Activated CD4-positive, alpha-beta T cell treated with anti-CD3 and anti-CD28 coated beads for 36 hours (primary cell): ENCODE data around the gene MAGI3. TPM values are rescaled to one million over a fixed set of nuclear protein-coding genes. Genes with fewer than 3 reads are reported as not detected.

ENCODE experiments used
- ATAC-seq: fragments of 200-7000 bp; cut with Tn5 transposase; one replicate; pipeline ENCODE4 v1.10.0; 2021; ENCODE audit warnings: mild to moderate bottlenecking, moderate library complexity
- CTCF ChIA-PET: fragments of 350-600 bp; sonication (Branson Sonifier 250); formaldehyde crosslinking; loops from one replicate; lab custom pipeline; 2021; ENCODE audit warnings: antibody characterized with exemption; lab: Charles Lee
- POLR2A ChIA-PET: fragments of 350-600 bp; sonication (Branson Sonifier 250); formaldehyde crosslinking; loops from one replicate; lab custom pipeline; 2021; ENCODE audit warnings: antibody characterized with exemption, inconsistent platforms; lab: Charles Lee
- DNase-seq: peaks from one replicate; pipeline ENCODE4 v3.0.0-alpha.2; 2020
- H3K27ac Mint-ChIP-seq: one replicate; pipeline ENCODE4 v1.8.0; 2021; ENCODE audit warnings: mixed read lengths
- H3K27me3 Mint-ChIP-seq: one replicate; pipeline ENCODE4 v1.8.0; 2021; ENCODE audit warnings: mixed read lengths
- H3K36me3 Mint-ChIP-seq: one replicate; pipeline ENCODE4 v1.8.0; 2021; ENCODE audit warnings: low read depth, mixed read lengths
- H3K4me1 Mint-ChIP-seq: one replicate; pipeline ENCODE4 v1.8.0; 2021; ENCODE audit warnings: mixed read lengths
- H3K4me3 Mint-ChIP-seq: one replicate; pipeline ENCODE4 v1.8.0; 2021; ENCODE audit warnings: mild to moderate bottlenecking, moderate library complexity, mixed read lengths
- H3K9me3 Mint-ChIP-seq: one replicate; pipeline ENCODE4 v1.8.0; 2021; ENCODE audit warnings: low read depth, mixed read lengths
- intact Hi-C, 2 experiments: fragments of 100-400 bp; cut with DNase I in 1 of 2; cut with micrococcal nuclease in 1 of 2; formaldehyde crosslinking; loops; one replicate each; pipeline versions ENCODE4 v1.14.2 to v1.15.1; 2022 to 2024; cut with DNase I, micrococcal nuclease
- total RNA-seq, 2 experiments: library from RNA; stranded (reverse); gene quantifications; one replicate each; pipeline ENCODE4 v1.2.3, GENCODE V29; 2021

MAGI3 gene
- total RNA-seq, 2 experiments from 2014 or later: 6.4 to 6.7 TPM

- peaks cover 2% of the 10 kb centered on the region for H3K9me3 Mint-ChIP-seq
- DNase-seq (peak; percentile 13), ATAC-seq (no peak)
- no peak overlapping the region for H3K27ac Mint-ChIP-seq
- peaks cover 19% of the 10 kb centered on the region for H3K4me1 Mint-ChIP-seq
- ChIA-PET CTCF (interaction anchor here (0.6 to 3.0 kb wide), 7 partner anchors 20 to 1347 kb away, joined by 3 to 11 read pairs (median 3); partner anchors contain the start of gene LRIG2), POLR2A (interaction anchor here (1.1 kb wide), 1 partner anchor 316 kb away, joined by 5 read pairs; the partner anchor contains the start of gene LRIG2)
- H3K27me3 Mint-ChIP-seq: peaks cover 5% of the 10 kb centered on the region
- peak overlapping the region; percentile 86 for H3K4me3 Mint-ChIP-seq
- H3K36me3 Mint-ChIP-seq: no peaks in the 10 kb centered on the region
- intact Hi-C loops: no loop called here
Observed at GRCh38 chr1:113388621-113389358, 1.5 kb upstream of the MAGI3 start.

- ChIA-PET CTCF (interaction anchor here (0.6 to 3.0 kb wide), 5 partner anchors 19 to 317 kb away, joined by 3 to 11 read pairs (median 3); partner anchors contain the start of gene LRIG2), POLR2A (interaction anchor here (0.7 to 1.1 kb wide), 2 partner anchors 317 to 412 kb away, joined by 3 to 5 read pairs; partner anchors contain the start of gene LRIG2)
- H3K4me1 Mint-ChIP-seq: peaks cover 23% of the 10 kb centered on the region
- H3K27me3 Mint-ChIP-seq: peaks cover 5% of the 10 kb centered on the region
- H3K36me3 Mint-ChIP-seq: no peaks in the 10 kb centered on the region
- peak overlapping the region; percentile 86 for H3K4me3 Mint-ChIP-seq
- DNase-seq (peak; percentile 7), ATAC-seq (no peak)
- H3K27ac Mint-ChIP-seq: peak overlapping the region; percentile 79
- H3K9me3 Mint-ChIP-seq: peaks cover 2% of the 10 kb centered on the region
- intact Hi-C loops: no loop called here
Observed at GRCh38 chr1:113389359-113389952, 859 bp upstream of the MAGI3 start.

GRCh38 chr1:113390871-113391648 is 745 bp downstream of the MAGI3 start:
- no peaks in the 10 kb centered on the region for H3K36me3 Mint-ChIP-seq
- intact Hi-C loops: loop anchor here (1.0 to 10.0 kb wide), 15 partner anchors 24 to 1367 kb away; partner anchors contain the start of genes DCLRE1B (in 2 of the 2), LRIG2 (in 2 of the 2), RSBN1 (in 2 of the 2) and PHTF1 (in 1 of the 2)
- ChIA-PET POLR2A (interaction anchor here (0.7 kb wide), 1 partner anchor 1118 kb away, joined by 7 read pairs; no protein-coding TSS in a partner anchor), CTCF (interaction anchor here (1.0 to 3.0 kb wide), 4 partner anchors 19 to 496 kb away, joined by 3 to 11 read pairs (median 6); partner anchors contain the start of gene LRIG2)
- peaks cover 5% of the 10 kb centered on the region for H3K27me3 Mint-ChIP-seq
- peaks cover 2% of the 10 kb centered on the region for H3K9me3 Mint-ChIP-seq
- ATAC-seq (peak; percentile 7), DNase-seq (peak; percentile 70)
- H3K27ac Mint-ChIP-seq: peak overlapping the region; percentile 32
- H3K4me1 Mint-ChIP-seq: peaks cover 23% of the 10 kb centered on the region
- peak overlapping the region; percentile 86 for H3K4me3 Mint-ChIP-seq

GRCh38 chr1:113391649-113392271 is 1.4 kb downstream of the MAGI3 start:
- Mint-ChIP-seq H3K4me3 (peak overlapping the region; percentile 86), H3K27me3 (peaks cover 5% of the 10 kb centered on the region), H3K9me3 (peaks cover 2% of the 10 kb centered on the region), H3K36me3 (no peaks in the 10 kb centered on the region), H3K4me1 (peaks cover 26% of the 10 kb centered on the region), H3K27ac (peak overlapping the region; percentile 27)
- ChIA-PET CTCF (interaction anchor here (0.9 to 2.5 kb wide), 5 partner anchors 18 to 497 kb away, joined by 3 to 6 read pairs (median 4); partner anchors contain the start of gene LRIG2), POLR2A (interaction anchor here (0.7 kb wide), 1 partner anchor 1117 kb away, joined by 7 read pairs; no protein-coding TSS in a partner anchor)
- intact Hi-C loops: loop anchor here (2.0 to 10.0 kb wide), 11 partner anchors 23 to 1119 kb away; partner anchors contain the start of genes LRIG2 (in 2 of the 2), RSBN1 (in 2 of the 2), PPM1J (in 1 of the 2) and PTPN22 (in 1 of the 2)
- DNase-seq: peak; percentile 10
- ATAC-seq: no peak

- POLR2A ChIA-PET: no interaction called here
- Mint-ChIP-seq H3K27ac (no peak overlapping the region), H3K27me3 (peaks cover 7% of the 10 kb centered on the region), H3K4me3 (no peak overlapping the region), H3K36me3 (no peaks in the 10 kb centered on the region), H3K4me1 (peaks cover 26% of the 10 kb centered on the region), H3K9me3 (no peaks in the 10 kb centered on the region)
- CTCF ChIA-PET: interaction anchor here (0.9 to 2.5 kb wide), 3 partner anchors 22 to 320 kb away, joined by 3 to 6 read pairs (median 4); partner anchors contain the start of gene LRIG2
- ATAC-seq (no peak), DNase-seq (no peak)
- intact Hi-C loops: loop anchor here (5.0 to 10.0 kb wide), 4 partner anchors 250 to 552 kb away; partner anchors contain the start of gene RSBN1 (in 1 of the 2)
Observed at GRCh38 chr1:113392541-113393128, 2.3 kb downstream of the MAGI3 start.

GRCh38 chr1:113394043-113394862 is 3.9 kb downstream of the MAGI3 start:
- peaks cover 7% of the 10 kb centered on the region for H3K27me3 Mint-ChIP-seq
- H3K9me3 Mint-ChIP-seq: no peaks in the 10 kb centered on the region
- ATAC-seq: no peak
- peaks cover 24% of the 10 kb centered on the region for H3K4me1 Mint-ChIP-seq
- ChIA-PET POLR2A (interaction anchor here (0.7 kb wide), 1 partner anchor 543 kb away, joined by 3 read pairs; no protein-coding TSS in a partner anchor), CTCF (interaction anchor here (0.6 to 1.1 kb wide), 2 partner anchors 9 to 730 kb away, joined by 4 read pairs; no protein-coding TSS in a partner anchor)
- no peaks in the 10 kb centered on the region for H3K36me3 Mint-ChIP-seq
- no peak overlapping the region for H3K27ac Mint-ChIP-seq
- intact Hi-C loops: loop anchor here (5.0 to 10.0 kb wide), 4 partner anchors 252 to 551 kb away; partner anchors contain the start of gene RSBN1 (in 1 of the 2)
- no peak for DNase-seq
- H3K4me3 Mint-ChIP-seq: no peak overlapping the region

GRCh38 chr1:113394863-113395259 is 4.5 kb downstream of the MAGI3 start:
- DNase-seq: no peak
- no peak overlapping the region for H3K4me3 Mint-ChIP-seq
- CTCF ChIA-PET: no interaction called here
- peaks cover 19% of the 10 kb centered on the region for H3K4me1 Mint-ChIP-seq
- ATAC-seq: no peak
- H3K9me3 Mint-ChIP-seq: no peaks in the 10 kb centered on the region
- H3K27me3 Mint-ChIP-seq: peaks cover 7% of the 10 kb centered on the region
- H3K27ac Mint-ChIP-seq: no peak overlapping the region
- POLR2A ChIA-PET: no interaction called here
- intact Hi-C loops: loop anchor here (5.0 to 10.0 kb wide), 4 partner anchors 253 to 550 kb away; partner anchors contain the start of gene RSBN1 (in 1 of the 2)
- no peaks in the 10 kb centered on the region for H3K36me3 Mint-ChIP-seq

GRCh38 chr1:113396102-113396501 is 5.8 kb downstream of the MAGI3 start:
- ATAC-seq (no peak), DNase-seq (no peak)
- Mint-ChIP-seq H3K36me3 (no peaks in the 10 kb centered on the region), H3K27ac (no peak overlapping the region), H3K27me3 (peaks cover 7% of the 10 kb centered on the region), H3K4me3 (no peak overlapping the region), H3K9me3 (no peaks in the 10 kb centered on the region), H3K4me1 (peaks cover 19% of the 10 kb centered on the region)
- POLR2A ChIA-PET: interaction anchor here (0.7 kb wide), 1 partner anchor 676 kb away, joined by 3 read pairs; no protein-coding TSS in a partner anchor
- CTCF ChIA-PET: interaction anchor here (0.7 kb wide), 1 partner anchor 1829 kb away, joined by 3 read pairs; no protein-coding TSS in a partner anchor
- intact Hi-C loops: loop anchor here in 1 of 2 experiments (10.0 kb wide), 1 partner anchor 549 kb away; no protein-coding TSS in a partner anchor

- no peak overlapping the region for H3K27ac Mint-ChIP-seq
- peaks cover 19% of the 10 kb centered on the region for H3K4me1 Mint-ChIP-seq
- intact Hi-C loops: loop anchor here in 1 of 2 experiments (10.0 kb wide), 1 partner anchor 548 kb away; no protein-coding TSS in a partner anchor
- ATAC-seq: no peak
- DNase-seq: no peak
- H3K36me3 Mint-ChIP-seq: no peaks in the 10 kb centered on the region
- ChIA-PET POLR2A (interaction anchor here (0.7 kb wide), 1 partner anchor 677 kb away, joined by 3 read pairs; no protein-coding TSS in a partner anchor), CTCF (interaction anchor here (0.7 kb wide), 1 partner anchor 1830 kb away, joined by 3 read pairs; no protein-coding TSS in a partner anchor)
- H3K9me3 Mint-ChIP-seq: no peaks in the 10 kb centered on the region
- H3K4me3 Mint-ChIP-seq: no peak overlapping the region
- H3K27me3 Mint-ChIP-seq: peaks cover 6% of the 10 kb centered on the region
Observed at GRCh38 chr1:113396585-113396984, 6.3 kb downstream of the MAGI3 start.
